ENCODE results near the gene CDH13.

GRCh38 chr16:83797013-83797412 lies 1170.2 kb downstream of the CDH13 start:
- TF ChIP-seq EZH2 (IDR thresholded peaks at IDR 0.05; ENCODE audit: borderline replicate concordance) = no peak
- TF ChIP-seq, protein P1, sequence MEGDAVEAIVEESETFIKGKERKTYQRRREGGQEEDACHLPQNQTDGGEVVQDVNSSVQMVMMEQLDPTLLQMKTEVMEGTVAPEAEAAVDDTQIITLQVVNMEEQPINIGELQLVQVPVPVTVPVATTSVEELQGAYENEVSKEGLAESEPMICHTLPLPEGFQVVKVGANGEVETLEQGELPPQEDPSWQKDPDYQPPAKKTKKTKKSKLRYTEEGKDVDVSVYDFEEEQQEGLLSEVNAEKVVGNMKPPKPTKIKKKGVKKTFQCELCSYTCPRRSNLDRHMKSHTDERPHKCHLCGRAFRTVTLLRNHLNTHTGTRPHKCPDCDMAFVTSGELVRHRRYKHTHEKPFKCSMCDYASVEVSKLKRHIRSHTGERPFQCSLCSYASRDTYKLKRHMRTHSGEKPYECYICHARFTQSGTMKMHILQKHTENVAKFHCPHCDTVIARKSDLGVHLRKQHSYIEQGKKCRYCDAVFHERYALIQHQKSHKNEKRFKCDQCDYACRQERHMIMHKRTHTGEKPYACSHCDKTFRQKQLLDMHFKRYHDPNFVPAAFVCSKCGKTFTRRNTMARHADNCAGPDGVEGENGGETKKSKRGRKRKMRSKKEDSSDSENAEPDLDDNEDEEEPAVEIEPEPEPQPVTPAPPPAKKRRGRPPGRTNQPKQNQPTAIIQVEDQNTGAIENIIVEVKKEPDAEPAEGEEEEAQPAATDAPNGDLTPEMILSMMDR (IDR thresholded peaks at IDR 0.05; ENCODE audit: poor library complexity) = no peak
- TF ChIP-seq EZH2phosphoT487 (IDR thresholded peaks at IDR 0.05; ENCODE audit: low read depth, severe bottlenecking, unreplicated experiment) = no peak

All from hepatocyte (in vitro differentiated cells).